NCI-H146 treated with DMSO at 0.1 percent for 48 hours (cell line): ENCODE results near the gene DIDO1.
"Not testable (repeated sequence)": the region's sequence is repeated elsewhere in the genome, so short reads cannot be mapped to it uniquely, and the experiment has no call there.

Source experiments
- DNase-seq: peaks from one replicate; lab custom pipeline; 2025; ENCODE audit not compliant: unreplicated experiment; lab: John Stamatoyannopoulos, UW

The DIDO1 gene

DNA sequence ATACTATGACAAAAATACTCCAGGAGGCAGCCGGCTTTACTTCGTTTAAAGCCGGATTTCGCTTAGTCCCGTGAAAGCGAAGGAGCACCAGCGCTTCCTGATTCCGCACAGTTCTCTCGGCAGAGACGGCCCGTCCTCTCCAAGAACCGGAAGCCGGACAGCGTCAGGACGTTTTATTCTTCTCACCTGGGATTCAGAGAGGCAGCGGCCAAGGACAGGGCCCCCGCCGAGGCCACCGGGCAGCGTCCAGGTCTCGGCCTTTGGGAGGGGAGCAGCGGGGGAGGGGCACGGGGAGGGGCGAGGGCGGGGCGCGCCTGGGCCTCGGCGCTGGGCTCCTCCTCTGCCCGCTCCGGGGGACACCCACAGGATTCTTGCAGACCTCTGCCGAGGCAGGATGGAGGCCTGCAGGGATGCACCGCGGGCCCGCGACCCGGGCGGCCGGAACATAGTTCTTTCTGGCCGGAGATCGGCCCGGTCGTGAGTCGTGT lies 2.8 kb upstream of the DIDO1 start:
- DNase-seq: no peak

- no peak for DNase-seq
Measured at GRCh38 chr20:62928246-62928939, 2.1 kb upstream of the DIDO1 start.

GRCh38 chr20:62927128-62927705 lies 912 bp upstream of the DIDO1 start:
- no peak for DNase-seq

- peak; percentile 38 for DNase-seq
Measured at GRCh38 chr20:62925420-62926228, 681 bp downstream of the DIDO1 start.

DNA sequence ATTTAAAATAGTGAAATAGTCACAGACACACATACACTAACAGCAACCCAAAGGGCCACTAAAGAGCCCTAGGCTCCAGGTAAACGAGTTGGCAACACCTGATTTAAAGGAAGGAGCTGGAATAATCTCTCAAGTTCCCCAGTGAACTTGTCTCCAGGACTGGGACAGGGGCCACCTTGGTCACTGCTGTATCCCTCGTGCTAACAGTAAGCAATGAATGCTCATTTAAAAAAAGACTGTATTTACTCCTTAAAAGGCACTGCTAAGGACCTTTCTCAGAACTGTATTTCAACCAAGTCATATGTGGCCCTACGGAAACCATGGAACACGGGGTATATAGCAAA lies 1.3 kb downstream of the DIDO1 start:
- DNase-seq: no peak

- peak; percentile 32 for DNase-seq
Measured at GRCh38 chr20:62924442-62925075, 1.7 kb downstream of the DIDO1 start.

GRCh38 chr20:62923669-62924441 lies 2.5 kb downstream of the DIDO1 start:
- DNase-seq: no peak

- not testable (repeated sequence) for DNase-seq
Measured at GRCh38 chr20:62923059-62923668, 3.1 kb downstream of the DIDO1 start.

GRCh38 chr20:62922451-62922921 lies 3.8 kb downstream of the DIDO1 start:
- no peak for DNase-seq

- peak; percentile 5 for DNase-seq
Measured at GRCh38 chr20:62921119-62921687, 5.1 kb downstream of the DIDO1 start.

DNA sequence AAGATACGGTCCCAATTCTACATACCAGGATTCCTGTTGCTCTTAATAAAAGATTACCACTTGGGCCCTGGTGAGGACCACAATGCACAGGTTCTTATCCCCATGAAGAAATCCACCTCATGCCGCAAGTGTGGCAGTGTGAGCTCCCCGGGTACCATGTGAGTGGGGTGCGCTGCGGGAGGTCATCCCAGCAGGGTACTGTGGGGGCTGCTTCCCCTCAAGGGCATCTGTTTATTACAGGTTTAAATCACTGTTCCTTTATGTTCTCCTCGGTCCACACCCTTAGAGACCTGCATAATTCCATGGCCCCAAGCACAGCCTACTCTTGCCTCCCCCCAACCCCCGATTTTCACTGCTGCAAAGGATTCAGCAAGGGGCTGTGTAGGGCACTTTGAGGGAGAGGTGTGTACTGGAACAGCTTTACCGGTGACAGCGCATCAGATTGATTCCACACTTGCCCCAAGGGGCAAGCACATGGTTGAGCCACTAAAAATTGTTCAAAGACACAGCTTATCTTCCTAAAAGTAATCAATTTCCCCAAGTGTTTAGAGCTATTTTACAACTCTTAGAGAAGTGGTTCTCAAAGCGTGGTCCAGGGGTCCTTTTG lies 6.2 kb downstream of the DIDO1 start:
- DNase-seq: no peak

DNA sequence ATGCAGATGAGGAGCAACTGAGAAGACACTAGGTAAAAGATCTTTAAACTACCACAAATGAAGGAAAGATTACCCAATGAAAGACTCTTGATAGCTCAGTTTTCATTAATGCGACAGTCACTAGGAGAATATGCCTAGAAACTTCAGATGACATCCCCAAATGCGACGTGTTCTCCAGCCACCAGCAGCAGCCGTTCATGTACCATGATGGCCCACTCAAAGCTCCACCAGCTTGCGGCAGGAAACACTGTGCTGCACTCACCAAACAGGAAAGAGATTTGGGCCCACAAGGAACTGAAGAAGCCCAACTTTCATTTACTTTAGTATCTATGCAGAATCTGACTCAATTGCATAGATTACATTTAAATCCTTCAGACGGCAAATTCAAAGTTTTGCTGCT lies 7.5 kb downstream of the DIDO1 start:
- DNase-seq: no peak

DNA sequence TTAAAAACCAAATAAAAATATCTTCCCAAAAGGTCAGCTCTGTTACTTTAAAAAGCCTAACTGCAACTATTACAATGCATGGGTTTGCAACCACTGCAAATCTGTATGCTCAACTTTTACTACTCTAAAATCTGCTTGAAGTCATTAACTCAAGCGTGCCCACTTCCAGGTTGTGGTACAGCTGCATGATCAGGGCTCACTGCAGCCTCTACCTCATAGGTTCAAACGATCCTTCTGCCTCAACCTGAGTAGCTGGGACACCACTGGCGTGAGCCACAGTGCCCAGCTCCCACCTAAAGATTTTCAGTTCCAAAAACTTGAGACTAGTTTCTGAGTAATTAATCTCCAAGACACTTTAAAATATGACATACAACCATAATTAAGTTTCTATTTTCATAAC lies 8.2 kb downstream of the DIDO1 start:
- no peak for DNase-seq

DNA sequence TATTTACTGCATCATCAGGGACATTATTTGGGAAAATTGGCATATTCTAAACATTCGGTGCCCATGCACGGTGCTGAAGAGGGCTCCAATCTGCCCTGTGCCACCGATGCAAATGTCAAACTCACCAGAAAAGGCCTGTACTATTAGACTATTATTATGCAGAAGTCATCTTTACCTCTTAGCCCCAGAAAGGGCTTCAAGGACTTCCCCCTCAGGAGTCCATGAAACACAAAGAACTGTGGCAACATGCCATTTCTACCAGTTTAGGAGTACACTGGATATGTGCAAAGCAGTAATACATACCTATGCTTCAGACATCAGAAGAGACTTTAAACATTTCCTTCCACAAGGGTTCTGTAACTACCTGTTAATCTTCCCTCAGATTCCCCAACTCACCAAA lies 8.6 kb downstream of the DIDO1 start:
- no peak for DNase-seq

- no peak for DNase-seq
Measured at GRCh38 chr20:62916703-62917476, 9.4 kb downstream of the DIDO1 start.

DNA sequence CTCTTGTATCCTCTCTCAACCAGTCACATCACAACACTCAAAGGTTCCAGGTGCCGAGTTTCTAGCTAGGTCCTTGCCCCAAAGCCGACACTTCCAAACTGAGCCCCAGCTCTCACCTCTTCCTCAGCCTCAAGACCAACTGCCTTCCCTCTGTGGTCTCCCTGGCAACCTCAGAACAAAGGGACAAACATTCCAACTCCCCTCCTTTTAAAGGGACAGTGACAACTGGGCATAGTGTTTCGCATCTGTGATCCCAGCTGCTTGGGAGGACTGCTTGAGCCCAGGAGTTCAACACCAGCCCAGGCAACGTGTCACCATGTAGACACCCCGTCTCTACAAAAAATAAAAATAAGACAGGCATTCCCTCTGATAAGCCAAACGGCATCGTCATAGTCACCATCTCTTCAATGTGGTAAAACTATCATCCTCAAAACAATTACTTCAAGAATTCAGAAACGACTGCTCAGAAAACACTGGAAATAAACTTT lies 11.3 kb downstream of the DIDO1 start:
- DNase-seq: no peak

DNA sequence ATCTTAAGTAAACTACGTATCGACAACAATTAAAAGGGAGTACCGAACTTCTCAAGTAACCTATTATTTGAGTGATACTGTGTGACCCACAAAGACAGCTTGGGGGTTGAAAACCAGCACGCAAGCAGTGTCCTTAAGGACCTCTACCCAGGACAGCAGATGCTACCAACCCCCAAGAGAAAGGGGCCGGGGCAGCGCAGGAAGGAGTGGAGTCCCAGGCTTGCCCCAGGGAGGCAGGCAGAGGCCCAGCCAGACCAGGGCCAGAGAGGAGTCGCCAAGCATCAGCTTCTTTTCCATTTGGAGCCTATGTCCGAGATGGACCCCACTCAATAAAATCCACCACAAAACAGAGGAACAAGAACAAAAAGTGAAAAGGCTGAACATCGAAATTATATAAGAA lies 11.9 kb downstream of the DIDO1 start:
- no peak for DNase-seq

- DNase-seq: no peak
Measured at GRCh38 chr20:62913043-62913630, 13.2 kb downstream of the DIDO1 start.
